GM11168 (cell line): Measurements from ENCODE around the gene GPI.

ENCODE experiments used
- in situ Hi-C: fragments of 300-500 bp; cut with MboI; formaldehyde crosslinking; loops from one replicate; pipeline ENCODE4 v1.12.0; 2022; ENCODE audit warnings: low sequenced_read_pairs; ENCODE audit not compliant: unreplicated experiment

The GPI gene

GRCh38 chr19:34364830-34365462, at the start of gene GPI:
Gene GPI, plus strand, starts transcription at chr19:34365196. Its CDS starts 71 bp downstream, at chr19:34365267.
- in situ Hi-C loops = no loop called here

DNA sequence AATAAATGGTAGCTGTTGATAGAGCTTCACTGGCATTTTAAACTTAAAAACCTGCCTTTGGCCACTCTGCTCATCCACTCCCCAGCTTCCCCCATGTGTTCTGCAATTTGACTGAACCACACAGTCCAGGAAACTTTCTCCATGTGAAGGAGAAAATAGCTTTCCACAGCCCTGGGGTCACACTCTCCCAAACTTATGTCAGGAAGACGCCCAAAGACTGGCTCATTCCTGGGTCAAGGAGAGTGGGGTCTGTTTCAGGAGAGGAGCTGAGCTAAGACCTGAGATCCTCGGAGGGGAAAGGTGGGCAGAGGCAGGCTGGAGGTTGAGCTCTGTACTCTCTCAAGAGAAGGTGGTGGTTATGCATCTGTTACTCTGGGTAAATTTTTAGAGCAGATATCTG, 48.7 kb upstream of the GPI start:
- in situ Hi-C loops = no loop called here

GRCh38 chr19:34316741-34317301, 48.2 kb upstream of the GPI start:
- in situ Hi-C loops = no loop called here

GRCh38 chr19:34317311-34317927, 47.6 kb upstream of the GPI start:
- in situ Hi-C loops = no loop called here

DNA sequence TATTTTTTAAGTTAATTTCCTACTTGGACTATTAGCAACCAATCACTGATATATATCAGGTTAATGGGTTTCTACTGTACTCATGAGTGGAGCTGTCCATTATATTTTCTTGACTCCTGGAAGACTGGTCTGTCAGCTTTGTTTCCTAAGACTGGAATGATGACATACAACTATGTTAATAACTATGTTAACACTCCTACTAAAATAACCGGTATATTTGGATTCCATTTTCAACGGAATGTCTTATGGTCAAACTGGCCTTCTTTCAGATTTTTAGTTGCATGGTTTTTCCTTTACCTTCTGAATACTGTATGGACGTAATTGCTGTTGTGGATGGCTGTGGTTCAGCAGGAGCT, 45.8 kb upstream of the GPI start:
- in situ Hi-C loops = no loop called here

- in situ Hi-C loops = no loop called here
These were observed 45.2 kb upstream of the GPI start for GRCh38 chr19:34319785-34320184.

- in situ Hi-C loops = no loop called here
These were observed 44.7 kb upstream of the GPI start for GRCh38 chr19:34320277-34320676.

DNA sequence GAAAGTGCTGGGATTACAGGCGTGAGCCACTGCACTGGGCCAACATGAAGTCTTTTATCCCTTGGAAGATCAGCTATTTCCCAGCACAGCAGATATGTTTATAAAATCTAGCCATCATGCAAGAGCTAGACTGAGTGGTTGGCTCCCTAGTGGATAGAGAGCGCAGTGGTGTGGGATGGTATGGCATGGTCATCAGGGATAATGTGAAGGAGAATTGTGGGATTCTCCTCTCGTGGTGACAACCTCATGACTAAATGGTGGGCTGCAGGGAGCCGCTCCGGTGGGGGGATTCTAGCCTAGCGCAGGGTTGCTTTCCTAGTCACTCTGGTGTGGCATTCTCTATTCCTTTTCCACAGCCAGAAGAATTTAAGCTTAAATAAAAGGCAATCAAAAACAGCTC, 43.3 kb upstream of the GPI start:
- in situ Hi-C loops = no loop called here

DNA sequence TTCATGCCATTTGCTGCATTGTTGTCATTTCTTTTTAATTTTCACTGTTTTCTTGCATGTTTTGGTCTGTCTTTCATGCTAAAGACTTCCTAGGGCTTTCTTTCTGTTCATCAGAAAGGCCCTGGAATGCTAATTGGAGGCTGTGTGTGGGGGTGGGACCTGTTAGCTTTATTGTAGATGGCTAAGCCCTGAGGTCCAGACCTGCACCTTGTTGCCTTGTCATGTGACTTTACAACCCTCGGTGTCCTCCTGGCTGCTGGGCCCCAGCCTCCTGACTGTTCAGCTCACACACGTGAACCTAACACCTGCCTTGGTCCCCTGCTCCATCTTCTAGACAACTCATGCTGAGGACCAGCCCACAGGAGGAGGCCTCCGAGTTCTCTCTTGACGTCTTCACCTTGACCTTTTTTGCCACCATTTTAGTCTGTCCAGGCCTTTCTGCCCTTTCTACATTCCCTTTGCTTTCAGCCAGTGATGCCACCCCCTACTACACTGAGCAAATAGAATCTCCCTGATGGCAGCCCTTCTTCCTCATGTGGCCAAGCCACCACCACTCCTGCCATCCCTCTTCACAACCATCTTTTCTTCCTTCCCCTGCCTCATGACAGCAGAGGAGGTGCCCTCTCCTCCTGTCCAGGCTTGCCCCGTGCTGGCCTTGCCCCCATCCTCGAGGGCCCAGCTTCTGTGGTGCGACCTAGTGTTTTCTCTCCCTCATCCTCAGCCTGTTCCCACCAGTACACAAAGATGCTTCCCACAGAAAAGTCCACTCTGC, 41.4 kb upstream of the GPI start:
- in situ Hi-C loops = no loop called here

DNA sequence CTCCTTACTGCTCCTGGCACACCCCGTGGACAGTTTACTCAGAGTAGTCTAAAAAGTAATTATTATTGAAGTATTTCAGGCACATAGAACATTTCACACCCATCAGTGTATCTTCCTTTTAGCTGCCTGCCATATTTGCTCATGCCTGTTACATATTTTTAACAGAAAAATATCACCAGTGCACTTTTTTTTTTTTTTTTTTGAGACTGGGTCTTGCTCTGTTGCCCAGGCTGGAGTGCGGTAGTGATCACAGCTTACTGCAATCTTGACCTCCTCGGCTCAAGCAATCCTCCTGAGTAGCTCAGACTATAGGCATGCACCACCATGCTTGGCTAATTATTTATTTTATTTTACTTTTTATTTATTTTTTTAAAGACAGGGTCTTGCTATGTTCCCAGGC, 40.7 kb upstream of the GPI start:
- in situ Hi-C loops = no loop called here

DNA sequence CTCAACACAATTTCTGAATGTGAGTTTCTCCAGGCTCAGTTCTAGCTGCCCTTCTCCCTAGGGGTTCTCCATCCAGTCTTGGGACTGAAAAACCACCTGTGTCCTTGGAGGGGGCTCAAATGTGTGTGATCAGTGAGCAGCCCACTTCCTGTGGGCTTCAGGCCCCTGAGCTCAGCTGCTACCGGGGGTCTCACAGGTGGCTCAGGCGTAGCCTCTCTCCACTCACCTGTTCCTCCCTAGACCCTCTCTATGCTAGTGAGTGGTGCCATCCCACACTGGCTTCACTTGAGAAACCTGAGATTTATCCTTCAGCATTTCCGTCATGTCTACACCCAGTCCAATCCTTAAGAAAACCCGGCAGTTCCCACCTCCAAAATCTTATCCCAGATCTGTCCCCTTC, 39.8 kb upstream of the GPI start:
- in situ Hi-C loops = no loop called here

DNA sequence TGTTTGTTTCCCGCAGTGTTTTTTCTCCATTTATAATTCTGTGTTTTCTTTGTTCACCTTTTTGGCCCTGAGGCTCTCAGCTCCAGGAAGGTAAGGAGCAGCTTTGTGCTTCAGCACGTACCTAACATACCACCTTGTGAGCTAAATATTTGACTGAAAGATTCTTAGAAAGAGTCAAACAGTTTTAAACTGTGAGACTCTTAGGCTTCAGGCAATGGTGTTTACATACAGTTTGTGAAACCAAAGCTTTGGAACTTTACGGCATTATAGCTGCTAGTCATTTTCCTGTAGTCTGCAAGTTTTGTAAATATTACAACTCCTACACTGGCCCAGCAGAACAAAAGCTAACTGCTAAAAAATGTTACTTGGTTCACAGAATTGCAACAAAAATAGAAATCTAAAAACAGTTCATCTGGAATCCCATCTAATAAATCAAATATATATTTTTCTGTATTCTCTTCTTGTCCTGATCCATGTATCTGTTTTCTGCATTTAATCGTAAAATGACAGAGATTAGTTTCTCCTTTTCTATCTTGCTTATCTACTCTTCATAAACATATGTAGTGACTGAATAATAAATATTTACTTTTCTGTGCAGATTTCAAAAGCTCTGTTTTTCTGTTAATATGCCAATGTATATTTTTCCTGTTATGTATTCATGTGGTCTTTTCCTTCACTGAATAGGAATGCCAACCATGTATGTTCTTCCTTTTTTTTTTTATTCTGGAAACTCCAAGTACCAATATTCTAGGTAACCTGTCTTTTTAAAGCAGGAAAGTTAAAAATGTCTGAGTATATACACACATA, 38.8 kb upstream of the GPI start:
- in situ Hi-C loops = no loop called here

GRCh38 chr19:34327851-34328250, 37.1 kb upstream of the GPI start:
- in situ Hi-C loops = no loop called here

DNA sequence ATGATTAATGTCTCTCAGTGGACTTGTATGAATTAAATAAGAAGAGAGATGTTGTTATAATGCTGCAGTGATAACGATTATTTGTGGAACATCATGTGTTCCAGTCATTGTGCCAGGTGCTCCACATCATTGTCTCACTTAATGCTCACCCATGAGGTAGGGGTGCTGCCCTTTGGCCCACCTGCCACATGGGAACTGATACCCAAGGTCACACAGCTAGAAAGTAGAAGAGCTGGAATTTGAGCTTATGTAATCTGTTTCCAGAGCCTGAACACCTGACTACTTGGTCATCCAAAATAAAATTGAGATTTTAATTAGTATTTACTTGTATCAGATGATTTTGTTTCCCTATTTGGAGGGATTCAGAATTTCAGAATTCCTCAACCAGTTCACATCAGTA, 36.0 kb upstream of the GPI start:
- in situ Hi-C loops = no loop called here

GRCh38 chr19:34330116-34330515, 34.9 kb upstream of the GPI start:
- in situ Hi-C loops = loop anchor here (10.0 kb wide), 1 partner anchor 85 kb away; no protein-coding TSS in a partner anchor

DNA sequence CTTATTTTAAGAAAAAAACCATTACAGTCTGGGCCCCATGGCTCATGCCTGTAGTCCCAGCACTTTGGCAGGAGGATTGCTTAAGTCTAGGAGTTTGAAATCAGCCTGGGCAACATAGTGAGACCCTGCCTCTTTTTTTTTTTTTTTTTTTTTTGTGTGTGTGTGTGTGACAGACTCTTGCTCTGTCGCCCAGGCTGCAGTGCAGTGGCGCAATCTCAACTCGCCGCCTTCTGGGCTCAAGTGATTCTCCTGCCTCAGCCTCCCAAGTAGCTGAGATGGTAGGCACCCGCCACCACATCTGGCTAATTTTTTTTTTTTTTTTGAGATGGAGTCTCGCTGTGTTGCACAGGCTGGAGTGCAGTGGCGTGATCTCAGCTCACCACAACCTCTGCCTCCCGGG, 34.4 kb upstream of the GPI start:
- in situ Hi-C loops = loop anchor here (10.0 kb wide), 1 partner anchor 86 kb away; no protein-coding TSS in a partner anchor

- in situ Hi-C loops = loop anchor here (10.0 kb wide), 1 partner anchor 87 kb away; no protein-coding TSS in a partner anchor
These were observed 33.4 kb upstream of the GPI start for GRCh38 chr19:34331596-34331995.

- in situ Hi-C loops = loop anchor here (10.0 kb wide), 1 partner anchor 87 kb away; no protein-coding TSS in a partner anchor
These were observed 32.8 kb upstream of the GPI start for GRCh38 chr19:34332027-34332760.

- in situ Hi-C loops = loop anchor here (10.0 kb wide), 1 partner anchor 91 kb away; no protein-coding TSS in a partner anchor
These were observed 29.1 kb upstream of the GPI start for GRCh38 chr19:34335914-34336313.
